Hypothalamus (tissue), 51 donors: ENCODE measurements around the gene ALAD.

Source experiments
- DNase-seq, 51 donors: peaks; one replicate each; lab custom pipeline; 2025; lab: John Stamatoyannopoulos, UW

The ALAD gene

GRCh38 chr9:113350937-113351336, 50.1 kb downstream of the ALAD start:
- DNase-seq = no peak

- DNase-seq = no peak
These were observed 50.9 kb downstream of the ALAD start for GRCh38 chr9:113350107-113350661.

GRCh38 chr9:113349445-113350094, 51.5 kb downstream of the ALAD start, which contains the start of gene BSPRY:
Gene BSPRY, plus strand, starts transcription at chr9:113349541. Its CDS starts 39 bp downstream, at chr9:113349580.
- no peak for DNase-seq

- no peak for DNase-seq
These were observed 52.0 kb downstream of the ALAD start for GRCh38 chr9:113349066-113349444.

GRCh38 chr9:113348437-113348836, 52.6 kb downstream of the ALAD start:
- DNase-seq = no peak

GRCh38 chr9:113345671-113346070, 55.4 kb downstream of the ALAD start:
- DNase-seq = no peak

GRCh38 chr9:113345190-113345589, 55.9 kb downstream of the ALAD start:
- peak in 7 of 51 donors; percentile 6 to 48 (median 17) for DNase-seq

- DNase-seq = peak; percentile 19 to 98 (median 83)
These were observed 57.3 kb downstream of the ALAD start for GRCh38 chr9:113343732-113344231.

GRCh38 chr9:113341712-113342410, 59.2 kb downstream of the ALAD start:
- DNase-seq = peak in 4 of 51 donors; percentile 7 to 15 (median 14)

GRCh38 chr9:113340011-113340699, 60.9 kb downstream of the ALAD start, which contains the start of gene WDR31:
Gene WDR31, minus strand, starts transcription at chr9:113340275. Its CDS starts 8,253 bp downstream, at chr9:113332022.
- DNase-seq = peak; percentile 15 to 91 (median 79)

GRCh38 chr9:113337714-113338113, 63.4 kb downstream of the ALAD start:
- no peak for DNase-seq
